GM11168 (cell line): ENCODE results near the gene METTL25B.

Source experiments
- in situ Hi-C: fragments of 300-500 bp; cut with MboI; formaldehyde crosslinking; loops from one replicate; pipeline ENCODE4 v1.12.0; 2022; ENCODE audit warnings: low sequenced_read_pairs; ENCODE audit not compliant: unreplicated experiment

The METTL25B gene

GRCh38 chr1:156725683-156726280, 2.5 kb upstream of the METTL25B start:
- in situ Hi-C loops = no loop called here

GRCh38 chr1:156726549-156727226, 1.6 kb upstream of the METTL25B start:
- in situ Hi-C loops = no loop called here

GRCh38 chr1:156727492-156727891, 777 bp upstream of the METTL25B start:
- in situ Hi-C loops = no loop called here

DNA sequence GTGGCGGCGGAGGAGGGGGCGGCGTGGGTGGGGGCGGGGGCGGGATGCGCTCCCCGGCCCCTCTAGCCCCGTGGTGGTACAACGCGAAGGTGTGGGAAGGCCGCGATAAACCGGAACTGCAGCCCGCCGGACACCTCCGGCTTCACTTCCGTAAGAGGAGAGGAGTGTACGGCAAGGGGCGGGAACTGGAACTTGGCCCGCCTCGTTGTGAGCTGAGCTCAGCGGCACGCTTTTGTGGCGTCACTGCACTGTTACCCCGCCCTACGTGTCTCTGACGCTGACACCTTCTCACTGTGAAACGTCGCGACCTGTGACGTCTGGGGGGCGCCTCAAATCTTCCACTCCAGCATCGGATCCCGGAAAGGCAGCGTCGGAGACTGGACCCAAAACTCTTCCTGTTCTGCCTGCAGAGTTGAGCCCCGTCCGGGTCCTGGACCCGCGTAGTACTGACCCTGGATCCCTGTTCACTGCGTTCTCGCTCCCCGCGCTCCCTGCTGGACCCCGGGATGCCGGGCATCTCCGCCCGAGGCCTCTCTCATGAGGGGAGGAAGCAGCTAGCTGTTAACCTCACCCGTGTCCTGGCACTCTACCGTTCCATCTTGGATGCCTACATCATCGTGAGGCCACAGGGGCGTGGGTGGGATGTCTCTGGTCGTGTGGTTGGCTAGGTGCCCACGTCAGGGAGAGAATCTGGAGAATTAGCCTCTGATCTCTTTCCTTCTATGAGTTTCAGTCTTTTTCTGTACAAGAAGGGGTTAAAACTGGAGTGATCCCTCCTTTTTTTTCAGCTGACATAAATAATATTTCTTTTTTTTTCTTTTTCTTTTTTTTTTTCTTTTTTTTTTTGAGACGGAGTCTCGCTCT, 562 bp downstream of the METTL25B start, which contains the start of gene ISG20L2:
Gene ISG20L2 (minus strand): TSS at position 168 of the 864 bp plus-strand sequence. CDS start 1,114 bp downstream, outside the sequence.
- in situ Hi-C loops = no loop called here

DNA sequence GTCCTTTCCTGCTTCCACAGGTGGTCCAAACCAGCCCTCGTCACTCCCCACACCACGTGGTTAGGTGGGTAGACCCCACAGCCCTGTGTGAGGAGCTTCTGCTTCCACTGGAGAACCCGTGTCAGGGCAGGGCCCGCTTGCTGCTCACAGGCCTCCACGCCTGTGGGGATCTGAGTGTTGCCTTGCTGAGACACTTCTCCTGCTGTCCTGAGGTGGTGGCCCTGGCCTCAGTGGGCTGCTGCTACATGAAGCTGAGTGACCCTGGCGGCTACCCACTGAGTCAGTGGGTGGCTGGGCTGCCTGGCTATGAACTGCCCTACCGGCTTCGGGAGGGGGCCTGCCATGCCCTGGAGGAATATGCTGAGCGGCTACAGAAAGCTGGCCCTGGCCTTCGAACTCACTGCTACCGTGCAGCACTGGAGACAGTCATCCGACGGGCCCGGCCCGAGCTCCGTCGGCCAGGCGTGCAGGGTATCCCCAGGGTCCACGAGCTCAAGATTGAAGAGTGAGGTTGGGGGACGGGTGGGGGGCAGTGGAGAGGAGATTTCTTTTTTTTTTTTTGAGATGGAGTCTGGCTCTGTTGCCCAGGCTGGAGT, 5.8 kb downstream of the METTL25B start:
- in situ Hi-C loops = no loop called here

DNA sequence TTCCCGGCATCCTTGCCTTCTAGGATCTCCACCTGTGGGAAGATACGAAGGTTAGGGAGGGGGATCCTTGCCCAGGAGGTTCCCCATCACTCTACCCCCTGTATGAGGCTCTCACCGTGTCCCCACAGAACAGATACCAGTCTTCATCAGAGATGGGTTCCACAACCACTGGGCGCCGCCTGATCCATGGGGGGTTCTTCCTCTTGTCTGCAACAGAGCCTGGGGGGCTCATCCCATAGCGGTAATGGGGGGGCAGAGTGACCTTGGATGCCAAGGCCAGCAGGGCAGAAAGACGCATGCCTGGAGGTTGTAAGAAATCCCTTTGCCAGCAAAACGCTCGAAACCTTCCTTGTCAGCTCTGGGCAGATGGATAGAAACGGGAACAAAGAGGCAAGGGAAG, 10.1 kb downstream of the METTL25B start:
- in situ Hi-C loops = no loop called here

DNA sequence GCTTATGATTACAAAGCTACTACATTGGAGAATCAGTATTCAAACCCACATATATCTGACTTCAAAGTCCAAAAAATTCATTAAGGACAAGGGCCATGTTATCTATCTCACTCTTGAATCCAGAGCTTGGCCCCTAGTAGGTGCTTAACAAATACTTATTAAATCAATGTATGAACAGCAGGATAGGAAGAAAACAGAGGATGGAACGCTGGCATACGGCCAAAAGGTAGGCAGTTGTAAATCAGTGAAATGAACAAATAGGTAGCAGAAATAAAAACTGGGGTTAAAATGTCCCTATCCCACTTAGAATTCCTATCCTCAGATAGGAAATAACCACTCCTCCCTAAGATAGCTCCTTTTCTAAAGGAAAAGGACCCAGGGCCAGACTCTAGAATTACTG, 10.6 kb downstream of the METTL25B start:
- in situ Hi-C loops = no loop called here

- in situ Hi-C loops = no loop called here
Measured at GRCh38 chr1:156740237-156740740, 12.0 kb downstream of the METTL25B start.

DNA sequence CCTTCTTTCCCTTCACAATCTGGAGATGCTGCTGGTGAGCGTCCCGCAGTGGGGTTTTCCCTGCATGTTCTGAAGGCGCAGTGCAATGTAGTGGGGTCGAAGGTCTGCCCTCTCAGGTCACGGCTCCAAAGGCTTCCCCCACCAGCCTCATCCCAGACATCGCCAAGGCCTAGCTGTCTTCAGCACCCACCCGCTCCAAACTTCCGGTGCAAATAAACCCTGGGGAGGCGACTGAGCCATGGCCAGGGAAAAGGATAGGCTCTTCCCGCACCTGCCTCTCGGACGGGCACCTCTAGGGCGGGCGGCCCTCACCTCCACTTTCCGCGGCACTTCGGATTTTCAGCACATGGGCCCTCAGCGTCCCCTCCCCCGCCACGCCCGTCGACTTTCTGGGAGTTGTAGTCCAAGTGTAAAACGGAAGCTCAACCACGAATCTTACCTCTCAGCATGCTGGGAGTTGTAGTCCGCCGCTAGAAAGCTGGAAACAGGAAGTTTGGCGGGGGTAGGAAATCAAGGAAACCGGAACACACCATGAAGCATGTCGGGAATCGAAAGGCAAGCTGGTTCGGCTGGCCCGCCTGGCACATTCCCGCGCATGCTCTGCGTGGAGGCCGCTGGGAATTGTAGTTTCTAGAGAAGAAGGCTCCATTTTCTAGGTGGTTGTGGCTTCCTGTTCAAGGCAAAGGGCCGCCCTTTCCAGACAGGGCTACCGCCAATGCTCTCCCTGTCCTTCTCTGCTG, 12.6 kb downstream of the METTL25B start, which contains the start of gene MRPL24:
Gene MRPL24 (minus strand): TSS at position 348 of the 740 bp plus-strand sequence. CDS start 2,384 bp downstream, outside the sequence.
- in situ Hi-C loops = no loop called here

DNA sequence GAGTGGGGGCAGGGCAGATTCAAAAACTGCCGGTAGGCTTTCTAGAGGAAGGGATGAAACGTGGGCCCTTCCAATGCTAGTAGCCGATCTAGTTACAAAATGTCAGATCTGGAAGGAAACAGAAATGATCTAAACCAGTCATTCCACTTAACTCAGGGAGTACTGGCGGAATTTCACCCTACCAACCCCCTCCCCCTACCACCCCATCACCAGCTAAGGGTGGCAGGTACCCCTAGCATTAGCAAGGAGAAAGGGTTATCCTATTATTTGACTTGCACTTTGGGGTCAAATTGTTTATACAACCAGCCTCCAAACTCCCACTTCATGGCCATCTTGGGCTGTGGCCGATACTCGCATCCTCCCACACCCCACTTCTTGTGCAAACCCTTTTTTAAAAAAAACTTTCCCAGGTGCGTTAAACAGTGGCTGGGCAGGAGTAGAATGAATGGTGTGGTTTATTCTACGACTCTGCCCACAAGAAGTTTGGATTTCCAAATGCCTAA, 13.3 kb downstream of the METTL25B start:
- in situ Hi-C loops = no loop called here

- in situ Hi-C loops = no loop called here
Measured at GRCh38 chr1:156742017-156742416, 13.7 kb downstream of the METTL25B start.

GRCh38 chr1:156742801-156743200, 14.5 kb downstream of the METTL25B start:
- in situ Hi-C loops = no loop called here

DNA sequence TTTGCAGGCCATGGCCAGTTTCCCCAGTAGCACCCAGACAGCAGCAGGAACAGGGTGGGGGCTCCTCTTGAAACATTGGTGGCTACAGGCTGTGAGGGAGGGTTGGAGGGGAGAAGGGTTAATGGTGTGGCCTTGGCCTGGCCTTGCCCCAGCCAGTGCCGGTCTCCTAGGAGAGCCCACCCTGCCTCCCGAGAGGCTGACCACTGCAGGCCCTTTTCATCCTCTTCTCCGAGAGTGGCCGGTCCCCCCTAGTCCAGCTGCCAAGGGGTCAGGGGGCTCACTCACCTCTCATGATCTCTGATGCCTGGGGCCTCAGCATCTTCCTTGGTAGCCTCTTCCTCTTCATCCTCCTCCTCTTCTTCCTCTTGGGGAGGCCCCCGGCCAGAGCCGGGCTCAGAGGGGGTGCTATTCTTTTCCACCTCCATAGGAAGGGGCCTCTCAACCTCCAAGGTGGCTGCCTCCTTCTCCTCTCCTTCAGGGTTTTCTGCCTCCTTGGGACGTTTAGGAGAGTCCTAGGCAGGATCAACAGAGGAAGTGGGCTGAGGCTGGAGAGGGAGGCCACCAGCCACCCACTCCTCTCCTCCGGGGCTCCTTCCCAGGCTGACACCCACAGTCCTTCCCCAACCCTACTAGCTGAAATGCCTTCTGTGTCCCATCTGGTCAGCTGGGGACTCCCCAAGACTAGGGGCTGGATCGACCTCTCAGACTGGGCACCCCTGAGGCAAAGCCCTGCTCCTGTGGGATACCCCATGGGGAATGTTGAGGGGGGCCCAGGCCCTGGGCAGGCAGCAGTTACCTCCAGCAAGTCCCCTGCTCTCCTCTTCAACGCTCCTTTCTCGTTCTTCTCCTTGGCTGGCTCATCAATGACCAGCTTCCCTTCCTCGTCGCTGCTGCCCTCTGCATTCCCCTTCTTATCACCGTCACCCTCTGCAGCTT, 15.4 kb downstream of the METTL25B start:
- in situ Hi-C loops = no loop called here

DNA sequence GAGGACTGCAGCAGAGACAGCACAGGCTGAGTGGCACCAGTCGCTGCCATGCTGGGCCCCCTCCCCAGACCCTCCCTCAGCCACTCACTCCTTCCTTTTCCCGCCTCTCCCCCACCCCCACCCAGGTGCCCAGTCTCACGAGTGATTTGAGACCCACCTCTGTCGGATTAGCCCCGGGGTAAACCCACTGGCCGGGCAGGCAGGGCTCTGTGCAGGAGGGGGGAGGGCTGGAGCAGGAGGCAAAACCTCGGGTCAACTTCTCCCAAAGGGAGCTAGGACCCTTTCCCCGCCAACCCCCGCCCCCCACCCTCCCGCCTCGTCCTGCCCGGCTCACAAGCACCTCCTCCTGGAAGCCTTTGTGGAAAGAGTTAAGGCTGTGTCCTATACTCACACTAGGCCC, 16.1 kb downstream of the METTL25B start:
- in situ Hi-C loops = no loop called here

GRCh38 chr1:156744786-156745419, 16.6 kb downstream of the METTL25B start:
- in situ Hi-C loops = no loop called here

GRCh38 chr1:156745881-156746280, 17.6 kb downstream of the METTL25B start:
- in situ Hi-C loops = no loop called here

DNA sequence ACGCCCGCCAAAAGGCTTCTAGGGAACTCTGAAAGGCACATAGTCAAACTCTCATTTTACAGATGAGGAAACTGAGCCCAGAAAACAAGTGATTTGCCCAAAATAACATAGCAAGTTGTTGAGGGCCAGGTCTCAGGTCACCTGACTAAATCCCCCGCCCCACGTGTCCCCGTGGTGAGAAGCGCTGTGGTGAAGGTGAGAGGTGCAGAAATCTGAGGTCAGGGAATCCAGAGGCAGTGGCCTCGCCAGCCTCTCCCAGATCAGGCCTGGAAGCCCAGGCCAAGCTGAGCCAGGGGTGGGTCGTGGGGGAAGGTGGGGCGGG, 18.1 kb downstream of the METTL25B start:
- in situ Hi-C loops = no loop called here
